Ovary (tissue), 9 donors: ENCODE results near the gene PACSIN2. TPM values are rescaled to one million over a fixed set of nuclear protein-coding genes. Genes with fewer than 3 reads are reported as not detected.

Source experiments
- DNase-seq, 5 donors: peaks; one replicate each; pipeline ENCODE4 v3.0.0-alpha.2; 2019 to 2020
- H3K27ac ChIP-seq, 2 donors: fragments of 200-600 bp; one replicate each; pipeline versions ENCODE4 v1.5.1 to v1.8.0; 2019 to 2022
- H3K27me3 ChIP-seq: fragments of 200-600 bp; one replicate; pipeline ENCODE4 v1.8.0; 2022
- H3K36me3 ChIP-seq: fragments of 200-600 bp; sonication (generic); one replicate; pipeline ENCODE4 v1.5.1; 2019
- H3K4me1 ChIP-seq: one replicate; pipeline ENCODE4 v1.8.1; 2013; ENCODE audit warnings: mild to moderate bottlenecking, moderate library complexity; ENCODE audit not compliant: insufficient read depth
- H3K4me3 ChIP-seq: fragments of 200-600 bp; sonication (generic); one replicate; pipeline ENCODE4 v1.5.1; 2017
- H3K9me3 ChIP-seq, 2 donors: fragments of 200-600 bp in 1 of 2; sonication (generic) in 1 of 2; one replicate each; pipeline versions ENCODE4 v1.5.1 to v1.8.1; 2013 to 2019; ENCODE audit warnings: mild to moderate bottlenecking in 1 of 2, moderate library complexity in 1 of 2
- EP300 ChIP-seq: sonication (generic); formaldehyde crosslinking; IDR thresholded peaks from one replicate; pipeline ENCODE4 v1.6.1; 2017; ENCODE audit warnings: antibody characterized with exemption
- POLR2A ChIP-seq: fragments of 450-650 bp; IDR thresholded peaks from one replicate; pipeline ENCODE4 v1.6.1; 2017; ENCODE audit warnings: antibody characterized with exemption, mild to moderate bottlenecking, moderate library complexity
- WGBS, 3 donors: extraction: QIAGEN DNeasy Blood & Tissue Kit in 1 of 3; methylation state at CpG; one replicate each; pipeline versions ENCODE4 v1.1.5 to v1.1.7; 2013 to 2017; 5-methylcytosine and 5-hydroxymethylcytosine counted together
- intact Hi-C, 4 donors: fragments of 100-400 bp; cut with DNase I; formaldehyde crosslinking; loops; one replicate each; pipeline versions ENCODE4 v1.11.0 to v1.15.1; 2022 to 2023
- polyA plus RNA-seq, 2 donors: library from polyadenylated mRNA; stranded (reverse); fragments of 200-250 nt in 1 of 2; fragments of 350-450 nt in 1 of 2; fragmentation: Illumina TruSeq in 1 of 2; extraction: RNeasy Lipid Tissue Mini Kit (QIAGEN cat#74804) in 1 of 2; gene quantifications; one replicate each; pipeline ENCODE4 v1.2.3, GENCODE V29; 2013 to 2014
- total RNA-seq, 7 donors: library from RNA; depleted of rRNA in 2 of 7; stranded (reverse); fragments of >200 nt in 2 of 7; fragmentation: NEBNext Ultra II Directional in 3 of 7; extraction: Animal tissue kit (Norgen Biotek cat#: 25700) in 3 of 7; gene quantifications; one replicate each; pipeline versions ENCODE4 v1.1.0 to v1.2.4, GENCODE V29; 2016 to 2023
- TF ChIP-seq, protein P1 (sequence below), 3 donors: fragments of 450-650 bp in 2 of 3; fragments of 200-600 bp in 1 of 3; IDR thresholded peaks; one replicate each; pipeline versions ENCODE4 v1.5.1 to v1.8.0; 2016 to 2022; ENCODE audit warnings: antibody characterized with exemption in 3 of 3, mild to moderate bottlenecking in 1 of 3
- donor health status: DM: no; HTN: no; CAD: no; lungs with moderate emphysema.
- donor health status: DM: no; HTN: no; CAD: no.
- donor health status: Bipolar disorder and iron deficiency.
- donor health status: DM: yes; HTN: yes; CAD: no.
- donor health status: DM: no; HTN: no; CAD: no.
- donor health status: DM: yes; HTN: yes; CAD: no.

PACSIN2 gene
- total and polyA plus RNA-seq, 9 donors, result 25.5 to 60.0 (median 48.0) TPM

DNA sequence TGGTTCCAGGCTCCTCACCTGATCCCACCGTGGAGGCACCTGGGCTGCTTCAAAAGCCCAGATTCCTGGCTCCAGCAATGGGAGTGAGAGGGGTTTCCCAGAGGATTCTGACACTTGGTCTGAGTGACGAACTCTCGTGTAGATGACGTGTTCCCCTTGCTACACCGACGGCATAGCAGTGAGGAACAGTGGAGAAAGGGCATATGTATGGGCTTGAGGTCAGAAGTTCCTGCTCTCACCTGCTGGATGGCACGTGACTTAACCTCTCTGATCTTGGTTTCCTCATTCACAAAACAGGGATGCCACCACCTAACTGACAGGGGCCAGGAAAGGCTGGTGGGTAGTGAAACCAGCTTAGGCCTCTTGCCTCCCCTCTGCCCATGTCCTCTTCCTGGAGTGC is 127.8 kb downstream of the PACSIN2 start:
- intact Hi-C loops, result no loop called here
- TF ChIP-seq, protein P1, sequence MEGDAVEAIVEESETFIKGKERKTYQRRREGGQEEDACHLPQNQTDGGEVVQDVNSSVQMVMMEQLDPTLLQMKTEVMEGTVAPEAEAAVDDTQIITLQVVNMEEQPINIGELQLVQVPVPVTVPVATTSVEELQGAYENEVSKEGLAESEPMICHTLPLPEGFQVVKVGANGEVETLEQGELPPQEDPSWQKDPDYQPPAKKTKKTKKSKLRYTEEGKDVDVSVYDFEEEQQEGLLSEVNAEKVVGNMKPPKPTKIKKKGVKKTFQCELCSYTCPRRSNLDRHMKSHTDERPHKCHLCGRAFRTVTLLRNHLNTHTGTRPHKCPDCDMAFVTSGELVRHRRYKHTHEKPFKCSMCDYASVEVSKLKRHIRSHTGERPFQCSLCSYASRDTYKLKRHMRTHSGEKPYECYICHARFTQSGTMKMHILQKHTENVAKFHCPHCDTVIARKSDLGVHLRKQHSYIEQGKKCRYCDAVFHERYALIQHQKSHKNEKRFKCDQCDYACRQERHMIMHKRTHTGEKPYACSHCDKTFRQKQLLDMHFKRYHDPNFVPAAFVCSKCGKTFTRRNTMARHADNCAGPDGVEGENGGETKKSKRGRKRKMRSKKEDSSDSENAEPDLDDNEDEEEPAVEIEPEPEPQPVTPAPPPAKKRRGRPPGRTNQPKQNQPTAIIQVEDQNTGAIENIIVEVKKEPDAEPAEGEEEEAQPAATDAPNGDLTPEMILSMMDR (IDR thresholded peaks at IDR 0.05), result no peak
- TF ChIP-seq POLR2A (no peak), EP300 (no peak)
- H3K4me1 ChIP-seq, result no peaks in the 10 kb centered on the region
- H3K36me3 ChIP-seq, result no peaks in the 10 kb centered on the region
- DNase-seq, result no peak
- H3K27ac ChIP-seq, result no peak overlapping the region
- WGBS, 3 donors, result 81 to 90% (median 86%) methylated on average over 7 of the region's 7 CpGs
- H3K9me3 ChIP-seq, result no peaks in the 10 kb centered on the region
- H3K4me3 ChIP-seq, result no peak overlapping the region
- no peaks in the 10 kb centered on the region for H3K27me3 ChIP-seq

DNA sequence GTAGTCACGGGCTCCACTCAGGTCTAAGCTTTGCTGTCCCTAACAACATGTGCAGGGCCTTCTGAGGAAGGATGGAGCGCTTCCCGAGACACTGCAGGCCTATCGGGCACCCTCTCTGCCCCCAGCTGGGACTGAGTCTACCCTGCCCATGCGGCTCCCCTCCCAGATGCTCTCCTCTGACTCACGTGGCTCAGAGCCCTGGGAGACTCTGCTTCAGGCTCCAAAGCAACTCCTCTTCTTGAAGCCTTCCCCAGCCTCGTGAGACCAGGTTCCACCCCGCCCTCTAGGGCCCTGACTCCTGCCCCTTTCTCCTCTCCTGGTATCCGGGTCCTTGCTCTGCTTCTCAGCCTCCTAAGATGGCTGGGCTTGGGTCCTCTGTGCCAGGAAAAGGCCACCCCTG is 129.5 kb downstream of the PACSIN2 start:
- no peak overlapping the region for H3K4me3 ChIP-seq
- H3K4me1 ChIP-seq, result no peaks in the 10 kb centered on the region
- DNase-seq, result no peak
- no peaks in the 10 kb centered on the region for H3K27me3 ChIP-seq
- WGBS, 3 donors, result 69 to 80% (median 77%) methylated on average over 9 of the region's 9 CpGs
- intact Hi-C loops, result no loop called here
- no peaks in the 10 kb centered on the region for H3K36me3 ChIP-seq
- H3K27ac ChIP-seq, result no peak overlapping the region
- TF ChIP-seq EP300, result no peak
- H3K9me3 ChIP-seq, result no peaks in the 10 kb centered on the region

DNA sequence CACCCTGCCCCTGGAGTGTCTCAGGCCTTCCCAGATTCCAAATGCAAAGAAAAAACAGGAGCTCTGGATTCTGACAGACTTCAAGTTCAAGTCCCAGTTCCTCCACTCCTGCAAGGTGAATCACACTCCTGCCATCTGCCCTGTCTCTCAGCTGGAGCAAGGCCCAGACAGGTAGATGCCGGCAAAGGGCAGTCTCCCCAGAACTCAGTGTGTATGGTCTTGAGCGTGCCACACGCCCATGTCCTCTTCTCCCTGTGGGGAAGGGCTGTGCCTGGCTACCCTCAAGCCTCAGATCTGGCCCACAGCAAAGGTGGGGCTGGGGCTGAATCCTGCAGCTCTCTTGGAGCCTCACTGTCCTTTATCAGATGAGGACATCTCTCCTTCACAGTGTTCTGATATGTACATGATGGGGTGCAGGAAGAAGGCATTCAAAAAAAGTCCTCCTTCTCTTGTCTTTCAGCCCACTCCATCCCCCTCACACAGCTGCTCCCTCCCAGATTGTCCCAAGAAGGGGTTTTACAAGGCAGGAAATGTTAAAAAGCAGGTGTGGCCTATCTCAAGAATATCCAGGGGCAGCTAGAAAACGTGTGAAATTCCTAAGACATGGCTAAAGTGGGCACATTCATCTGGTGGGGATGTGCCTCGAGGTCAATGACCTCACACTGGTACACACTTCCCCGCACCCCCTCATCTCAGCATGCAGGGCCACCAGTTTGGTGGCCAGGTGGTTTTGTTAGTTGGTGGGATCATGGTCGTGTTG is 130.2 kb downstream of the PACSIN2 start:
- TF ChIP-seq EP300 (no peak), POLR2A (no peak)
- TF ChIP-seq, protein P1 (IDR thresholded peaks at IDR 0.05), result no peak
- Histone ChIP-seq H3K4me1 (no peaks in the 10 kb centered on the region), H3K36me3 (no peaks in the 10 kb centered on the region), H3K4me3 (no peak overlapping the region), H3K9me3 (no peaks in the 10 kb centered on the region), H3K27ac (no peak overlapping the region), H3K27me3 (no peaks in the 10 kb centered on the region)
- 75 to 79% (median 77%) methylated on average over 7 of the region's 7 CpGs for WGBS, 3 donors
- DNase-seq, result no peak
- intact Hi-C loops, result no loop called here

DNA sequence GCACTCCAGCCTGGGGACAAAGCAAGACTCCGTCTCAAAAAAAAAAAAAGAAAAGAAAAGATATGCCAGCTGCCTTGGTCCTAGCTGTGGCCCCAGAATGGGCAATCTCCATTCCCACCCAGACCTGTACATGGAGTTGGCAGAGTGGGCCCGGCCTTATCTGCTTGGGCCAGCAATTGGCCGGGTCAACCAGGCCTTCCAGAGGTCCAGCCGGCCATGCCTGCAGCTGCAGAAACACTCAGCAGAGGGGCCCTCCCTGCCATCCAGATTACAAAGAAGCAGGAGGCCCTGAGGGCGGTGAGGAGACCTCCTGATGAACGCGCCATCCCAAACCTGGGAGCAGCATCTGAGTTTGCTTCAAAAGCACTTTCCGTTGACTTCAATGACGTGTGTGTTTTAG is 131.0 kb downstream of the PACSIN2 start:
- H3K4me3 ChIP-seq, result no peak overlapping the region
- H3K9me3 ChIP-seq, result no peaks in the 10 kb centered on the region
- TF ChIP-seq, protein P1 (IDR thresholded peaks at IDR 0.05), result no peak
- TF ChIP-seq POLR2A (no peak), EP300 (no peak)
- intact Hi-C loops, result no loop called here
- H3K4me1 ChIP-seq, result no peaks in the 10 kb centered on the region
- WGBS, 3 donors, result 90 to 92% (median 92%) methylated on average over 9 of the region's 9 CpGs
- DNase-seq, result no peak
- H3K36me3 ChIP-seq, result no peaks in the 10 kb centered on the region
- H3K27me3 ChIP-seq, result no peaks in the 10 kb centered on the region
- no peak overlapping the region for H3K27ac ChIP-seq

DNA sequence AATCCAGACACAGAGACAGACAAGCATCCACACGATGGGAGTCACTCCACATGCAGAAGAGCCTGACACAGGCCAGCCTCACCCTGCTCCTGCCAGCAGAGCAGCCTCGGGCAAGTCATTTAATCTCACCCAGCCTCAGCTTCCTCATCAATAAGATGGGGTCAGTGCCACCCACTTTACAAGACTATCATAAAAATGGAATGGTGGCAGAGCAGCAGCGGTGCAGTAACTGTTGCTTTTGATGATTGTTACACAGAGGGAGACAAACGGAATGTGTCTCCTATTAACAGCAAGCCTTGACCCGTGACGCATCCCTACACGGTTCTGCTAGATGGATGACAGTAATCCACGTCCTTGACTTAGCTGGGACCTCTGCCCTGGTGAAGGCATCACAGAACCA is 131.8 kb downstream of the PACSIN2 start:
- TF ChIP-seq, protein P1 (IDR thresholded peaks at IDR 0.05), result no peak
- TF ChIP-seq POLR2A (no peak), EP300 (no peak)
- no peaks in the 10 kb centered on the region for H3K36me3 ChIP-seq
- no peaks in the 10 kb centered on the region for H3K4me1 ChIP-seq
- H3K27ac ChIP-seq, result no peak overlapping the region
- intact Hi-C loops, result no loop called here
- H3K9me3 ChIP-seq, result no peaks in the 10 kb centered on the region
- DNase-seq, result no peak
- no peaks in the 10 kb centered on the region for H3K27me3 ChIP-seq
- 67 to 81% (median 72%) methylated on average over 8 of the region's 8 CpGs for WGBS, 3 donors
- H3K4me3 ChIP-seq, result no peak overlapping the region
